GM18951 (cell line): Measurements from ENCODE around the gene AK4.

Source experiments
- POLR2A ChIP-seq: IDR thresholded peaks from 4 replicates; pipeline ENCODE4 v1.6.1; 2011; ENCODE audit warnings: mild to moderate bottlenecking; ENCODE audit not compliant: insufficient read length, insufficient read depth; ENCODE audit errors: extremely low read depth
- in situ Hi-C: fragments of 300-500 bp; cut with MboI; formaldehyde crosslinking; loops from one replicate; pipeline ENCODE4 v1.12.0; 2022; ENCODE audit warnings: low sequenced_read_pairs, mixed read lengths, inconsistent platforms; ENCODE audit not compliant: unreplicated experiment

AK4 gene

DNA sequence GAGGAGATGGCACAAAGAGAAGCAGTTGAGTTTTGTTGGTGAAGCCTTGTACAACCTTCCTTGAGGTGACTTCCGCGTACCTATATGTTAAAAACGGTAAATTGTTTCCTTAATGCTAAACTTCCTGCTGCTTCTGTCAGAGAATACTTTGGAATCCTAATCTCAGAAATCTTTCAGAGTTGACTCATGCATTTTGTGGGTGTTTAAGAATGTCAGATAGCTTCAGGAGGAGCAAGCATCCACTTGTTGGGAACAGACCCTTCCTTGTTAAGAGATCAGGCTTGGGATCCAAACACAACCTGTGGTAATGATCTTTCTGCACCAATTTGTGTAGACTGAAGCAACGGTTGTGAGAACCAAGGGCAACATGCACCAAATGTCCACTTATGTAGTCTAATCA is 29.5 kb downstream of the AK4 start:
- TF ChIP-seq POLR2A, result no peak
- in situ Hi-C loops, result no loop called here

DNA sequence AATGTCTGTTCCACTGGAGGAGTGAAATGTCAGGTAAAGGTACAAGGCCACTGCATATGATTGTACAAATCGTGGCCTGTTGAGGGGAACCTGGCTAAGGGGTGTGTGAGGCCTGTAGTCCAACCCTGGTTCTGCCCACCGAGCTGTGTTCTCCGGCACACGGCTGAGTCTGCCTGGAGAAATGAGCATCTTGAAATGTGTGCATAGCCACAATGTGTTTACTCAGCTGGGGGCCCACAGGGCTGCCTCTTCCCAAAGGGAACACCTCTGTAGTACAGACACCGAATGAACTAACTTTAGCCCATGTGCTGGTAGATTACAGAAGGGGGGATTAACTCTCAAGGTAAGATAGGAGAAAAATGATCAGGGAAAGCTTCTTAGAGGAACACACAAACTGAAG is 30.2 kb downstream of the AK4 start:
- no peak for TF ChIP-seq POLR2A
- in situ Hi-C loops, result no loop called here

DNA sequence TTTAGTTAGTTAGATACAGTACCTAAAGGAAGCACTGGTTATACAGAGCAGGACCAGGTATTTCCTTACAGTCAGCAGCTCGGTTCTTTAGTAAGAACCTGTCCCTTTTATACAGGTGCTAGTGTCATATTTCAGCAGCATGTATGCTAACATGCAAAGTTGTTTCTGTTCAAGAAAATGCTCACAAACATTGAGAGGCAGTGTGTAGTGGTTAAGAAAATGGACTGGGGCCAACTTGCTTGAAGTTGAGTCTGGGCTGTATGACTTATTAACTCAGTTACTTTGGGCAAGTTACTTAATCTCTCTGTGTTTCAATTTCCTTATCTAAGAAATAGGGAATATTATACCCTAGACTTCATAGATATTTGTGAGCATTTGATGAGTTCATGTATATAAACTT is 31.1 kb downstream of the AK4 start:
- no peak for TF ChIP-seq POLR2A
- in situ Hi-C loops, result no loop called here

DNA sequence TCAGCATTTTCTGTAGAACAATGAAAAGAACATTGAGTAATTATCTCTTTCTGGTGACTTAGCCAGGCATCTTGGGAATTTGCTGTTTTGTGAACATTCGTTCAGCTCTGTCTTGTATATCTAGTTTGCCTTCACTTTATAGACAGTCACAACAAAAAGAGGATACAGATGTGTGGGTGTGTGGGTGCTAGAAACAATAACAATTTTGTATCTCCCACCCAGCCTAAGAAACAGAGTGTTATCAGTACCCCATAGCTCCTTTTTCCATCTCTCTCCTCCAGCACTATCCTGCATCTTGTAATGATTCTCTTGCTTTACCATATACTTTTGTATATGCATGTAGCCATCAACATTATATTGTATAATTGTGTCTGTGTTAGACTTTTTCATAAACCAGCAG is 33.0 kb downstream of the AK4 start:
- no peak for TF ChIP-seq POLR2A

DNA sequence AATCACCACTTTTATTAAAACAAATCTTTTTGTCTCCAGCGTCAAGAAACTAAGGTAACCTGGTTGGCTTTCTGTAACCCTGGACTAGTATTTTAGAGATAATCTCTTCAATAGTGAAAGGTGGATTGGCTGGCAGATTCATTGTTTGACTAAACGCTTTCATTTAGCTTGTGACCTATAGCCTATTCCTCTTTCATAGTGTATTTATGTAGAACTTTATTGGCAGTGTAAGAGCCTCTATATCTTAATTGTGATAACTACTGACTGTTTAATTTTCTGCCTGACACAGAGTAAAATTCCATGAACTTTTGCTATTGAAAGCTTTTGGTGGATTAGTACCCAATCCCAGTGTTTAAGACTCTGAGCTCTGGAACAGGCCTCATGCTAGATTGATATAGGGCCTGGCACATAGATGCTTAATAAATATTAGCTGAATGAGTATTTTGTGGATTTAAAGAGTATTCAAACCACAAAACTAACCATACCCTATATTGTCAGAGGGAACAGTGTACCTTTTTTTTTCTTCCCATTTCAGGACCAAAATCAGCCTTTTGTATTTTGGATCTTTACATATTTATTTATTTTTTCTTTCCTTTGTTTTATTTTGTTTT is 34.8 kb downstream of the AK4 start:
- TF ChIP-seq POLR2A, result no peak
- in situ Hi-C loops, result no loop called here

More for the DNA sequence above, 33.0 kb downstream of the AK4 start:
- in situ Hi-C loops, result no loop called here

DNA sequence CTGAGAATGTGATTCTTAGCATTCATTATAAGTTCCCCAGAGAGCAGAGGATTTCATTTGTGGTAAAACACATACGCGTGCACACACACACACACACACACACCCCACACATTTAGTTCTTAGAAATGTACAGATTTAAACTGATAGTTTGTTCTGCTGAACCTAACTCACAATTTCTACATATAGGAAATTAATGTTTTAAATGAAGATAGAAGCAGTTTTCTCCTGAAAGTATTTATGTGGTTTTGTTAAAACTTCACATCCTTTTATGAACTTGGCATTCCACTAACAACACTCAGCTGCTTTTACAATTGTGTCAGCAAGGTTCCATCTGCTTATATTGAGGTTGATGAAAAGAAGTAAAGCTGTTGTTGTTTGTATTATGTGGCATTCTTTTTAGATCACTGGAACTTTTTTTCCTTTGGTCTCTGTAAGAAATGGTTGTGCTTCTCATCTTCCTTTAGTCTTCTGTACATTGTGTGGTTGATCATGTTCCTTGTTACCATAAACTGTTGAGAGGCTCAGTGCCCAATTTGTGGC is 41.6 kb downstream of the AK4 start:
- no peak for TF ChIP-seq POLR2A
- in situ Hi-C loops, result no loop called here

DNA sequence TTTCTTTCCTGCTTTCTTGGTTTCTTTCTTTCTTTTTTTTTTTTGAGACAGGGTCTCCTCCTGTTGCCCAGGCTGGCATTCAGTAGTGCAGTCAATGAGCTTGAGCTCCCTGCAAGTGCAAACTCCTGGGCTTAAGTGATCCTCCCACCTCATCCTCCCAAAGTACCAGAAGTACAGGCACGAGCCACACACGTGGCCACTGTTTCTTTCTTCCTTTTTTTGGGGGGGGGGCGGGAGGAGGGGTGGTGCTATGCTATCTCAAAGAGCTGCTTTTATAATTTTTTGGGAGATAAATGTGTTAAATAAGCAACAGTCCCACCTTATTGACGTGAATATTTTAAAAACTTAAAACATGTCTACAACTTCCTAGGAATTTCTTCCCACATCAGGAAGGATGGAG is 42.2 kb downstream of the AK4 start:
- TF ChIP-seq POLR2A, result no peak
- in situ Hi-C loops, result no loop called here

DNA sequence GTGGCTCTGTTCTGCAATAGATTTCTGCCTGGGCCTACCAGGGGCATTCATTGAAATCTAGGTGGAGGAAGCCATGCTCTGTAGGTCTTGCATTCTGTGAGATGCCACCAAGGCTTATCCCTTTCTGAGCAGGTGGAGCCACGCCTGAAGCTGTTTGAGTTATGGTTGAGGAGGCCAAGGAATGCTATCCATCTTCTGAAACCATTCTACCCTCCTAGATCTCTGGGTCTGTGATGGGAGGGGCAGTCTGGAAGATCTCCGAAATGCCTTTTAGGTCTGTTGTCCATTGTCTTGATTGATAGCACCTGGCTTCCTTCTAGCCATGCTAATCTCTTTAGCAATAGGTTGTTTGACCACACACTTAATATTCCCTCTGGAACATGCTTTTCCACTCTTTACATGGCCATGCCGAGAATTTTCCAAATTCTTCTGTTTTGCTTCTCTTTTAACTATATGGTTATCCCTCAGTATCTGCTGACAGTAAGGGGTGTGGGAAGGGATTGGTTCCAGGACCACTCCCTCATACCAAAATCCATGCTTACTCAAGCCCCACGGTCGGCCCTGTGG is 45.2 kb downstream of the AK4 start:
- in situ Hi-C loops, result no loop called here
- TF ChIP-seq POLR2A, result no peak

DNA sequence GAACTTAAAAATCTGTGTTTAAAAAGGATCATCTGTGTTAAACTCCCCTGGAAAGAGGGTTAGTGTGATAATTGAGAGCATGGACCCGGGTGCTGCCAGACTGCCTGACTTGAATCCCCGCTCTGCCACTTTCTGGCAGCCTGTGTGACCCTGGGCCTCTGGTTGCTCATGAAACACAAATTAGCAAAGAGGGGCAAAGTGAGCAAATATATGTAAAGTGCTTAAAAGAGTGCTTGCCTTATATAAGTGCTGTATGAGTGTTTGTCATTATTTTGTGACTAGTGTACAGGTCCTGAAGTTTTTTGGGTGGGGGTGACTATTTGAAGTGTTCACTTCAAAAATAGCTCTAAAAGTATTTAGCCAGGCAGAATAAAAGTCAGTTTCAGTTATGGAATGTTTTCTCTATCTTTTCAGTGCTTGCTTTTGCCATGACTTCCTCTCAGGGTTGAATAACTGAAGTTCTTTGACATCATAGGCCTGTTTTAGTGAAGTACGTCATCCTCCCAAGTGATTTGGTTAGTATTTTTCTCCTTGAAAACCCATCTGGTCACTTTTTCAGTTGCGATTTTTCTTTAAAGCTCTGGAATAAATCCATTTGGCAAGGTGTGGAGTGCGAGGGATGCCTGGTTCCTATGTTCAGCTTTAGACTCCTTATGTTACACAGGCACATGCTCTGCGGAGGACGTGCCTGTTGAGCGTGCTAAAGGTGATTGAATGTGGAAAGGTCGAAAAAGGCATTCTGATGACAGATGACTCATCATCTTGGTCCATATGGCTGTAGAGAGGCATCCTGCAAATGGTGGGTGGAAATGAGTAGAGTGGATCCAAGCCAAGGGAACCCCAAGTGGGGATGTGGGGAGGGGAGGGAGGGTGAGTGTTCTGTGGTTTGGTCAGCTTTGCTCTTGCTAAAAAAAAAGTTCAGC is 47.8 kb downstream of the AK4 start:
- in situ Hi-C loops, result no loop called here
- no peak for TF ChIP-seq POLR2A

DNA sequence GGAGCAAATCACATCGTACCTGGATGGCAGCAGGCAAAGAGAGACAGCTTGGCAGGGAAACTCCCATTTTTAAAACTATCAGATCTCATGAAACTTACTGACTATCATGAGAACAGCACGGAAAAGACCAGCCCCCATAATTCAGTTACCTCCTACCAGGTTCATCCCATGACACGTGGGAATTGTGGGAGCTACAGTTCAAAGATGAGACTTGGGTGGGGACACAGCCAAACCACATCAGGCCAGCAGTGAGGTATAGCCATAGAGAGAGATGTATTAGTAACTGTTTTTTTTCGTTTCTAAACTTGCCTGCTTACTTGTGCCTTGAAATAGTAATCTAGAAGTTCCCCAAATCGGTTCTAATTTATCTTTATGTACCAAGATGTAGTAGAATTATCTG is 48.9 kb downstream of the AK4 start:
- no peak for TF ChIP-seq POLR2A
- in situ Hi-C loops, result no loop called here

DNA sequence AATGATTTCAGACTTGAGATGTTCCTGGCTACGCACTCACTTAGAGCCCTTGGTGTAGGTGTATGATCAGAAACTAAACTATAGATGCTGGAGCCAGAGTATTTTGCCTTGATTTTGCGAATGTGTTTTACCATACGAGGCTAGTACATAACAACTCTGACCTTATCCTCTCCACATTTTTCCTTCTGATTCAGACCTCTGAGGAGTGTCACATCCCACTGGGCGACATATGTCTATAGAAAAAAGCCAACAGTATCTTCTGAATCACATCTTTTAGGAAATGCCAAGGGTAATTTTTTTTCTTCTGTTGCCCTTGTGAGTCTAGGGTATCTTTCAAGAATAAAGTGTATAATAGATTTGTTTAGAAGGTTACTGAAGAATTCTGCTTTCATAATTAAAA is 49.6 kb downstream of the AK4 start:
- no peak for TF ChIP-seq POLR2A
- in situ Hi-C loops, result no loop called here

DNA sequence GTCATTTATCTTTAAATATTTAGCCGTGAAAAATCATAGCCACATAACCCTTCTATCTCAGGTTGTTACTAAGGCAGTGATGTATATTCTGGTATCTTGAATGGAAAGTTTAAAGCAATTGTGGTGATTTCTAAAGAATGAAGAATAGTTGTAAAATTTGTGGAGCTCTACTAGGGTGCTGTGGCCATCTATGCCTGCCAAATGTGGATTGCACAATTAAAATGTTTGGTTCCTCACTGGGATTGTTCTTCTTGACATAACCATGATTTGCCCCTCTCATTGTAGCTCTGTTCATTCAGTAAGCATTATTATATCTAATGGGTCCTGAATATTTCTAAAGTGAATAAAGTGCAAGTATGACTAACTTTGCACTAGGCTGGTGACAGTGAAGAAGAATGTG is 50.1 kb downstream of the AK4 start:
- TF ChIP-seq POLR2A, result no peak
- in situ Hi-C loops, result no loop called here

DNA sequence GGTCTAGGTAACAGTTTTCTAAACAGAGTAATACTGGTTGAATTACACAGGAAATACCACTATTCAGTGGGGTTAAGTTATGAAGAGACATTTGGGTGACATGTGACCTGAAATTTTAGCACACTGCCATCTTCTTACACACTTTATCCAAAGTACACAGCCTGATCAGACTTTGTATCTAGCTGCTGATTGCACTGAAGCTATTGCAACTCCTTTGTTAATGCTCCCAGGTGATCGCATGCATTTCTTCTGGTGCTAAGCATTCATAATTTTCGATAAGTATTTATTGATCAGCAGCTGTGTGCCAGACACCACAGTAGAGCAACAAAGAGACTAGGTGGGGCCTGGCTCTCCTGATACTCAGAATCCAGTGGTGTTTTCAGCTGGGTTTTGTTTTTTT is 52.4 kb downstream of the AK4 start:
- TF ChIP-seq POLR2A, result no peak
- in situ Hi-C loops, result loop anchor here (25.0 kb wide), 1 partner anchor 487 kb away; no protein-coding TSS in a partner anchor
